HUES64 (cell line): ENCODE results near the gene FAAP100.

ENCODE experiments used
- H3K27ac ChIP-seq: 2 replicates; pipeline ENCODE4 v1.7.0; 2013; ENCODE audit warnings: low read depth, low read length, inconsistent platforms
- H3K27me3 ChIP-seq: 2 replicates; pipeline ENCODE4 v1.6.1; 2013; ENCODE audit warnings: mild to moderate bottlenecking, low read length; ENCODE audit not compliant: insufficient read depth
- H3K36me3 ChIP-seq: 2 replicates; pipeline ENCODE4 v1.6.1; 2013; ENCODE audit warnings: mild to moderate bottlenecking, low read length; ENCODE audit not compliant: insufficient read depth
- H3K4me1 ChIP-seq: 2 replicates; pipeline ENCODE4 v1.6.1; 2013; ENCODE audit warnings: mild to moderate bottlenecking, low read length, moderate library complexity; ENCODE audit not compliant: insufficient read depth
- H3K4me3 ChIP-seq: 2 replicates; pipeline ENCODE4 v1.5.1; 2013; ENCODE audit warnings: mild to moderate bottlenecking, low read length, moderate library complexity
- H3K9ac ChIP-seq: 2 replicates; pipeline ENCODE4 v1.6.1; 2013; ENCODE audit warnings: mild to moderate bottlenecking, low read depth, low read length
- H3K9me3 ChIP-seq: 2 replicates; pipeline ENCODE4 v1.6.1; 2013; ENCODE audit warnings: low read depth, low read length; ENCODE audit not compliant: insufficient read depth
- WGBS: fragments of 150-250, 120-280 bp; methylation state at CpG from one replicate; pipeline ENCODE4 v1.1.7; 2013; ENCODE audit warnings: missing lambda C conversion rate; 5-methylcytosine and 5-hydroxymethylcytosine counted together

FAAP100 gene

DNA sequence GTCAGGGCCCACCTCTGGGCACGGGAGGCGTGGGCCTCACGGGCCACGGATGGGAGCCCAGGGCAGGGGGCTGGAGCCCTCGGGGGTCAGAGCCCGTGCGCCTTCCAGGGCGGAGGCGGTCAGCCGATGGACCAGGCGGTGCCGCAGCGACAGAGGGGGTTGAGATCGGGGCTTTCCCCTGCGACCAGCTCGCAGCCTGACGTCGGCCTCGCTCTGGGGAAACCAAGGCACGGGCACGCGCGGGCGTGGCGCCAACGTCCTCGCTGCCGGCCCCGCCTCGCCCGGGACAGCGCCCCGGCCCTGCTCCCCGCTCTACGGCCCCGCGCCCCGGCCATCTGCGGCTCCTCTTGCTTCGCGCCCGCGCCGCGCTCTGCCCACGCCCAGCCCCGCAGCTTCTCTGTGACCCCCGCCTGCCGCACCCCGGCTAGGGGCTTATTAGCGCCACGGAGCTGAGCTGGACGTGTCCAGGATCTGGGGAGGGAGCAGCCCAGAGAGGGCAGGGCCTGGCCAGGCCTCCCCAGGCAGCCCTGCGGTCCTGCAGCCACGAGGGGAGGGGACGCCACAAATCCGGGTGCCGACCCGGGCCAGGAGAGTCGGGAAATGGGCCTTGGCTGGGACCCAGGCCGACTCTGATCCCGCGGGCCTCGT lies 53.1 kb downstream of the FAAP100 start:
- H3K36me3 ChIP-seq = no peaks in the 10 kb centered on the region
- H3K9ac ChIP-seq = no peak overlapping the region
- no peaks in the 10 kb centered on the region; the same call in 1 of the 2 replicates for H3K4me1 ChIP-seq
- no peak overlapping the region for H3K27ac ChIP-seq
- H3K27me3 ChIP-seq = no peaks in the 10 kb centered on the region
- no peak overlapping the region for H3K4me3 ChIP-seq
- 93% methylated on average over 64 of the region's 64 CpGs for WGBS
- H3K9me3 ChIP-seq = no peaks in the 10 kb centered on the region

DNA sequence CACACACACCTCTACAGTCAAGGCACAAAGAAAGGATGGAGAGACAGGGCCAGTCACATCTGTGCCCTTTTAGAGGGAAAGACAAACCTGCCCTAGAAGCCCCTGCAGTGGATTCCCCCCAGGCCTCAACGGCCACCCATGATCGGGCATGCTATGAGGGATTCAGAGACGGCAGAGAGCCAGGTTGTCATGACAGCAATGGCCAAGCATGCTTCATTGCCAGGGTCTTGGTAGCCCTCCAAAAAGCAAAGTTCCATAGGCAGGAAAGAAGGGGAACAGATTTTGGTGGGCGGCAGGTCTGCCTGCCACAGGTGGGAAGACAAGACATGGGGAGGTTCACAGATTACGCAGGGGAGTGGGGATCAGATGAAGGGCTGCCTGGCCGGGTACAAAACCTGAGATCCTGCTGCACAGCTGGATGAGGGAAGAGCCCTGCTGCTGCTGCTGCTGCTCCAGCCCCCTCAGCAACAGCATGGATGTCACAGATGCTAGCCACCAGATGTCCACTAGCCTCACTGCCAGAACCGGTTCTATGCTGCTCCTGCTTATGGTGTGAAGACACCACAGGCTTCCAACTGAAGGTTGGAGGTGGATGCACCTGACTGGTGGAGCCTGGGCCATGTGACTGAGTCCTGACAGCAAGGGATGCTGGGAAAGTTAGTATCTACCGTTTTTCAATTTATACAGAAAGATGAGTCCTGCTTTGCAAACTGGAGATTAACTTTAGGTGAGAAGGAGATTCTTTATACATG lies 57.4 kb downstream of the FAAP100 start:
- 71% methylated on average over 8 of the region's 8 CpGs for WGBS

DNA sequence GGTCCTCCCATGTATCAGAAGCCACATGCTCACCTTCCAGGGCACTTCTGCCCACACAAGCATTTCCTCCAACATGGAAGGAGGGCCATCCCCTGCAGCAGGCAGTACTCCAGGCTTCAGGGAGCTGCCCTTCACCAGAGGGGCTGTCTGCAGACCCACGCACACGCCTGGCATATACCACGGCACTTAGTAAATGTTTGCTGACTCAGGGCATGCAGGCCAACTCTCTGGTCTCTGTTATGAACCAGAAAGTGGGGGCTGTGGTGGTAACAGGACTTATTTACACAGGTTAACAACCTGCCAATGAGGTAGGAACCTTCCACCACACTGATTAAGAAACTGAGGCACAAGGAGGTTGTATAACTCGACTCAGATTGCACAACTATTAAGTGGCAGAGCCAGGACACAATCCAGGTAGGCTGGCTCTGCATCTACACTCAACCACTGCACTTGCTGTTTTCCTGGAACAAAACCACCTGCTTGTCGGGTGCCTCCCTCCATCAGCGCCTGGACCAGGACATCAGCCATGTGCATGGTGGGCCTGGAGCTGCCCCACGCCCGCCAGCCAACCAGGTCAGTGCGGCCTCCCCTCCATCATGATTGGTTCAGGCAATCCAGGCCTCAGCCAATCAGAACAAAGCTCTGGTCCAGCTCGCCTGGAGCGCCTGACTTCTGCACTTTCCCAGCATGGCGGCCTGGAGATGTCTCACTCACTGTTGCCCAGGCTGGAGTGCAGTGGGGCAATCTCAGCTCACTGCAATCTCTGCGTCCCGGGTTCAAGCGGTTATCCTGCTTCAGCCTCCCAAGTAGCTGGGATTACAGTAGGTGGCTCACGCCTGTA lies 58.7 kb downstream of the FAAP100 start:
- no peak overlapping the region for H3K9ac ChIP-seq
- H3K9me3 ChIP-seq = no peaks in the 10 kb centered on the region
- 88% methylated on average over 16 of the region's 16 CpGs for WGBS
- H3K4me1 ChIP-seq = peaks cover 10% of the 10 kb centered on the region
- H3K27me3 ChIP-seq = peaks cover 14% of the 10 kb centered on the region
- no peaks in the 10 kb centered on the region for H3K36me3 ChIP-seq
- H3K27ac ChIP-seq = no peak overlapping the region
- H3K4me3 ChIP-seq = no peak overlapping the region

More for the DNA sequence above, 57.4 kb downstream of the FAAP100 start:
- no peak overlapping the region for H3K27ac ChIP-seq
- H3K9ac ChIP-seq = no peak overlapping the region
- no peak overlapping the region for H3K4me3 ChIP-seq
- no peaks in the 10 kb centered on the region for H3K36me3 ChIP-seq
- peaks cover 8% of the 10 kb centered on the region for H3K27me3 ChIP-seq
- H3K4me1 ChIP-seq = peaks cover 7% of the 10 kb centered on the region
- H3K9me3 ChIP-seq = no peaks in the 10 kb centered on the region

DNA sequence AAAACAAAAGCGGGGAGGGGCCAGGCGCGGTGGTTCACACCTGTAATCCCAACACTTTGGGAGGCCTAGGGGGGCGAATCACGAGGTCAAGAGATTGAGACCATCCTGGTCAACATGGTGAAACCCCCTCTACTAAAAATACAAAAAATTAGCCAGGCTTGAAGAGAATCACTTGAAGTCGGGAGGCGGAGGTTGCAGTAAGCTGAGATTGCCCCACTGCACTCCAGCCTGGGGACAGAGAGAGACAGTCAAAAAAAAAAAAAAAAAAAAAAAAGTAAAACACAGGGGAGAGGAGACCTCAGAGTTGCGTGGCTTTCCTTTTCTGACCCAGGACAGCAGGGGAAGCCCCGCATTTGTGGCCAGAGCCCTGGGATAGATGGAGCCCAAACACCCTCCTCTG lies 59.4 kb downstream of the FAAP100 start:
- H3K9ac ChIP-seq = no peak overlapping the region
- no peaks in the 10 kb centered on the region for H3K9me3 ChIP-seq
- H3K36me3 ChIP-seq = no peaks in the 10 kb centered on the region
- no peak overlapping the region for H3K4me3 ChIP-seq
- no peak overlapping the region for H3K27ac ChIP-seq
- 89% methylated on average over 9 of the region's 9 CpGs for WGBS
- H3K4me1 ChIP-seq = peaks cover 10% of the 10 kb centered on the region
- H3K27me3 ChIP-seq = peaks cover 18% of the 10 kb centered on the region

DNA sequence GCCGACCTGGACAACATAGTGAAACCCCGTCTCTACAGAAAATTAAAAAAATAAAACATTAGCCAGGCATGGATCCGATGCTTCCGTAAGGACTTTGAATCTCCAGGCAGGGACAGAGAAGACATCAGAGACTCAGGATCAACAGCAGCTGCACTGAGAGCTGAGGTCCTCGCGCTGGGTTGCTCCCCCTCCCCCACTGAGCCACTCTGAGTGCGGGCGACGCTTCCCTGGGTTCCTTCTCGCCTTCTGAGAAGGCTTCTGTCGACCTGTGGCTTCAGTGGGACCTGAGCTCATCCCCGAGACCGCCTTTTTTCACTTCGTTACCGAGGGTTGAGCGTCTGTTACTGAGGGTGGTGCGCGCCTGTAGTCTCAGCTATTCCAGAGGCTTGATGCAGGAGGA lies 60.0 kb downstream of the FAAP100 start:
- 64% methylated on average over 18 of the region's 18 CpGs for WGBS
- H3K9me3 ChIP-seq = no peaks in the 10 kb centered on the region
- no peaks in the 10 kb centered on the region for H3K36me3 ChIP-seq
- H3K27me3 ChIP-seq = peaks cover 23% of the 10 kb centered on the region
- peaks cover 10% of the 10 kb centered on the region for H3K4me1 ChIP-seq
- H3K9ac ChIP-seq = no peak overlapping the region
- H3K27ac ChIP-seq = no peak overlapping the region
- no peak overlapping the region for H3K4me3 ChIP-seq

DNA sequence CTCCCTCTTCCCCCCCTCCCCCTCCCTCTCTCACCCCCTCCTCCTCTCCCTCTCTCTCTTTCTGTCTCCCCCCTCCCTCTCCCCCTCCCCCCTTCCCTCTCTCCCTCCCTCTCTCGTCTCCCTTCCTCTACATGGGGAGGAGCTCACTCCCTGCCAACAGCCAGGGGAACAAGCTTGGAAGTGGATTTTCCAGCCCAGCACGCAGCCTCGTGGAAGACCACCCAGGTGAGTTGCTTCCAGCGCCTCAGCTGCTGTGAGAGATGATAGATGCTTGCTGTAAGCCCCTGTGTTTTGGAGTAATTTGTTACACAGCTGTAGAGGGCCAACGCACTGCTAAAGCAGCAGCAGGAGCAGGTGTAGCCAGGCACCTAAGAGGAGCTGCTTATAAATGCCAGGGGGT lies 60.4 kb downstream of the FAAP100 start:
- Histone ChIP-seq H3K9me3 (no peaks in the 10 kb centered on the region), H3K27me3 (peaks cover 27% of the 10 kb centered on the region), H3K9ac (no peak overlapping the region), H3K36me3 (no peaks in the 10 kb centered on the region), H3K4me3 (no peak overlapping the region), H3K27ac (no peak overlapping the region), H3K4me1 (peaks cover 10% of the 10 kb centered on the region)
- WGBS = 41% methylated on average over 4 of the region's 5 CpGs

DNA sequence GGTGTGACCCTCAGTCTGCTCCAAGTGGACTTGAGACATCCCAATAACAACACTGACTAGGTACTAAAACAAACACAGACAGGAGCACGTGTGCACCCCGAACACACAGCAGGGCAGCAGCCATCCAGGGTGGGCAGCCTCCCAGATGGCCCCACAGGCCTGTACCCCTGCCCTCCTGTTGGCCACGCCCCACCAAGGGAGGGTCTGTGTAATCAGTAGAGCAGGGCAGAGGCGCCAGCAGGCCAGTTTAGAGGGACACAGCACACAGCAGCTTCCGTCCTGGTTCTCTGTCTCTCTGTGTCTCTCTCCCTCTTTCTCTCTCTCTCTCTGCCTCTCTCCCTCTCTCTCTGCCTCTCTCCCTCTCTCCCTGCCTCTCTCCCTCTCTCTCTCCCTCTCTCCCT lies 61.0 kb downstream of the FAAP100 start:
- H3K9ac ChIP-seq = no peak overlapping the region

DNA sequence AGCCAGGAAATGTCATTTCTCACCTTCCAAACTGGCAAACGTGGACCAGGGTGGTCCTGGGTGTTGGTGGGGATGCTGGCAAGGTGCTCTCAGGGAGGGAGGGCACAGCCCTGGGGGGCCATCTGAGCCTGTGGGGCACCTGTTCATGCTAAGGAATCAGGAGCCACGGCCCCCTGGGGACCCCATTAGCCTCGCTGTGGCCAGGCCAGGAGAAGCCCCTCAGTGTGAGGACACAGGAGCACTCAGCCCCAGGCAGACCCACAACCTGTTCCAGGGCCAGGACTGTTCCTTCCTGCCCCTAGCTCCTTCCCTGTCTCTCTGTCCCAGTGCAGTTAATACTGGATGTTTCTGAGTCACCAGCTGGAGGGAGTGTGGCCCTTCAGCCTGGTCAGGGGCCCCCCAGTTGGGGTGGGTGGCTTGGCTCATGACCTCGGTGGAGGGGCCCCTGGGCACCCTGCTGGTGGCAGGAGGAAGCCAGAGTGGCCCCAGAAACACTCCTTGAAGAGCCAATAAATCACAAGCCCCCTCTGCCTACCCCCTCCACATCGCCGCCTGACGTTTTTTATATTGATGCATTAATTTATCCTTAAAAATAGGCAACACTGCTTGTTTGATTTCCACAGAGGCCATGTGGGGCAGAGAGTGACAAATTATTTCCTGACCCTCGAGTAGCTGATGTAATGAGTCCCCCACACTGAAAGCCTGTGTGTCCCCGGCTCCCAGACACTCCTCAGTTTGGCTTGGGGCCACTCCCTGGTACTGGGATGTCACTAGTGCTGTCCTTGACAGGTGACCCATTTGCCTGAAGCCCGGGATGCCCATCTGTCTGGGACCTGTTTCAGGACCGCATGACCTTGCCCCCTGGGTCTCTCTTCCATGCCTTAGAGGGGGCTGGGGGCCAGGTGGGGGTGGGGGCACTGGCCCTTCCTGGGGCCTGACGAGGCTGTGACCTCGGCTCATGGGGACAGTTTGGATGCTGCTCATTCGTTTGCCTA lies 61.9 kb downstream of the FAAP100 start:
- Histone ChIP-seq H3K9ac (no peak overlapping the region), H3K4me3 (no peak overlapping the region), H3K4me1 (peaks cover 10% of the 10 kb centered on the region), H3K27ac (peak overlapping the region; percentile 36; the same call in 1 of the 2 replicates), H3K27me3 (peaks cover 35% of the 10 kb centered on the region), H3K9me3 (no peaks in the 10 kb centered on the region), H3K36me3 (no peaks in the 10 kb centered on the region)
- WGBS = 55% methylated on average over 14 of the region's 14 CpGs

More for the DNA sequence above, 61.0 kb downstream of the FAAP100 start:
- WGBS = 75% methylated on average over 5 of the region's 5 CpGs
- H3K27ac ChIP-seq = no peak overlapping the region
- no peak overlapping the region for H3K4me3 ChIP-seq
- no peaks in the 10 kb centered on the region for H3K36me3 ChIP-seq
- peaks cover 10% of the 10 kb centered on the region for H3K4me1 ChIP-seq
- no peaks in the 10 kb centered on the region for H3K9me3 ChIP-seq
- peaks cover 33% of the 10 kb centered on the region for H3K27me3 ChIP-seq
